BJ (cell line): Measurements from ENCODE around the gene FAM13C. TPM values are rescaled to one million over a fixed set of nuclear protein-coding genes. Genes with fewer than 3 reads are reported as not detected.

Experiments used
- CTCF ChIA-PET: fragments of 350-600 bp; formaldehyde crosslinking; extraction: SDS; loops from one replicate; lab custom pipeline; 2021; ENCODE audit warnings: antibody characterized with exemption, inconsistent platforms; lab: Yijun Ruan, JAX
- POLR2A ChIA-PET: fragments of 300-600 bp; sonication (Branson Sonifier 250); formaldehyde crosslinking; extraction: SDS; loops from one replicate; lab custom pipeline; 2021; ENCODE audit warnings: antibody characterized with exemption; lab: Charles Lee
- DNase-seq: peaks from one replicate; pipeline ENCODE4 v3.0.0-alpha.2; 2011; ENCODE audit warnings: low read depth
- H3K27me3 ChIP-seq: 2 replicates; pipeline ENCODE4 v1.6.0; 2011; ENCODE audit warnings: low read length; ENCODE audit not compliant: control insufficient read depth, insufficient read depth
- H3K36me3 ChIP-seq: 2 replicates; pipeline ENCODE4 v1.5.1; 2011; ENCODE audit warnings: low read length; ENCODE audit not compliant: control insufficient read depth, insufficient read depth
- H3K4me3 ChIP-seq: 2 replicates; pipeline ENCODE4 v1.5.1; 2011; ENCODE audit warnings: low read depth, mild to moderate bottlenecking, control low read depth, low read length
- polyA plus RNA-seq: library from polyadenylated mRNA; depleted of rRNA; stranded (reverse); fragments of >200 nt; gene quantifications from 2 replicates; pipeline ENCODE4 v1.2.3, GENCODE V29; 2011
- TF ChIP-seq, protein P1 (sequence below): IDR thresholded peaks from 2 replicates; pipeline ENCODE4 v1.5.1; 2011; ENCODE audit warnings: low read depth, mild to moderate bottlenecking, control low read depth, inconsistent platforms, low read length, moderate library complexity; ENCODE audit not compliant: insufficient read depth

Gene FAM13C
- polyA plus RNA-seq, 1 experiment: not detected

DNA sequence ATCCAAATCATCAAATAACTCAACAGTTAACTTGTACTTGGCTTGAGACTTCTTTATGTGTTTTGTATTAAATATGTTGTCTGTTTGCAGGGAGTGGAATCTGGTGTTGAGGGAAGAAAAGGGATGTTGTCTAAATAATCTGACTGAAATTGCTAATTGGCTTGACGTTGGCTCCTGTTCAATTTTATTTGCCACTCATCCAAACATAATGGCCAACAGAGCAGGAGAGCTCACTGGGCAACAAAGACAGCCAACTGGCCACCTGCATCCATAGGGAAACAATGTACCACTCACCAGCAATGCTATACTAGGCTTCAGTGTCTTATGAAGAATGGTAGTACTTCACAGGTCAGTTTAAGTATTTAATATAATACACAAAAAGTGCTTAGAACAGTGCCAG lies 80.5 kb downstream of the FAM13C start:
- H3K36me3 ChIP-seq: no peaks in the 10 kb centered on the region
- no peaks in the 10 kb centered on the region for H3K27me3 ChIP-seq
- DNase-seq: no peak
- H3K4me3 ChIP-seq: no peak overlapping the region
- CTCF ChIA-PET: no interaction called here
- TF ChIP-seq, protein P1, sequence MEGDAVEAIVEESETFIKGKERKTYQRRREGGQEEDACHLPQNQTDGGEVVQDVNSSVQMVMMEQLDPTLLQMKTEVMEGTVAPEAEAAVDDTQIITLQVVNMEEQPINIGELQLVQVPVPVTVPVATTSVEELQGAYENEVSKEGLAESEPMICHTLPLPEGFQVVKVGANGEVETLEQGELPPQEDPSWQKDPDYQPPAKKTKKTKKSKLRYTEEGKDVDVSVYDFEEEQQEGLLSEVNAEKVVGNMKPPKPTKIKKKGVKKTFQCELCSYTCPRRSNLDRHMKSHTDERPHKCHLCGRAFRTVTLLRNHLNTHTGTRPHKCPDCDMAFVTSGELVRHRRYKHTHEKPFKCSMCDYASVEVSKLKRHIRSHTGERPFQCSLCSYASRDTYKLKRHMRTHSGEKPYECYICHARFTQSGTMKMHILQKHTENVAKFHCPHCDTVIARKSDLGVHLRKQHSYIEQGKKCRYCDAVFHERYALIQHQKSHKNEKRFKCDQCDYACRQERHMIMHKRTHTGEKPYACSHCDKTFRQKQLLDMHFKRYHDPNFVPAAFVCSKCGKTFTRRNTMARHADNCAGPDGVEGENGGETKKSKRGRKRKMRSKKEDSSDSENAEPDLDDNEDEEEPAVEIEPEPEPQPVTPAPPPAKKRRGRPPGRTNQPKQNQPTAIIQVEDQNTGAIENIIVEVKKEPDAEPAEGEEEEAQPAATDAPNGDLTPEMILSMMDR: no peak
- POLR2A ChIA-PET: no interaction called here

DNA sequence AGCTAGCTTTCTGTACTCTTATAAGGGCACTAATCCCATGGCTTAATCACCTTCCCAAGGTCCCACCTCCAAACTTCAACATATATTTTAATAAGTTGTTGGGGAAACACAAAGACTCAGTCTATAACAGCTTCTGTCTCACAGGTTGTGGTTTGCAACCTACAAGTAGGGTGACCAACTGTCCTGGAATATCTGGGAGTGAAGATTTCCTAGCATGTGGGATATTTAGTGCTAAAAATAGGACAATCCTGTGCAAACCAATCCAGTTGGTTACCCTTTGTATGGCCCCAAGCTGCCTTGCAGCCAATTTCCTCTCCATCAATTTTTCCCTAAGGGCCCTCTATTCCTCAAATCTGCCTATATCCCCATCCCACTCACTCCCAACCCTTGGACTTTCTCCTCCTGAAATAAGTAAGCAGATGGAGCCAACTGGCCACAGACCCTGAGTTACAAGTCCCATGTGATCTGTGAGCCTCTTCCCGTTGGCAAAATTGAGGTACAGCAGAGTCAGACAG lies 82.3 kb downstream of the FAM13C start:
- TF ChIP-seq, protein P1: no peak
- ChIA-PET POLR2A (no interaction called here), CTCF (no interaction called here)
- H3K27me3 ChIP-seq: no peaks in the 10 kb centered on the region
- DNase-seq: no peak
- H3K36me3 ChIP-seq: no peaks in the 10 kb centered on the region
- H3K4me3 ChIP-seq: no peak overlapping the region

DNA sequence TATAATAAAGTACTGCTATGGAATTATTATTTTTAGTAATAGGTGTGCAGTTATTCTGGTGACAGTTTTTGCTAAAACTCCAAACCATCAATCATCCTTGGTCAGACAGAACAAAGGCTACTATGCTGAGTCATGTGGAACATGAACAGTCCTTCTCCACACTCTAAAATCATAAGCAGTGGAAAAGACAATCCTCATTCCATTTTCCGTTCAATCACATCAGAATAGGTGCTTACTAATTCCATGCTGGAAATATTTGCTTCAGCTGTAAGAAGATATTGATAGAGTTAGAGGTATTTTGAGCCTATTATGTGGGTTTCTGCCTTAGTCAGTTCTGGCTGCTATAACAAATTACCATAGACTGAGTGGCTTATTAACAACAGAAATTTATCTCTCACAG lies 82.9 kb downstream of the FAM13C start:
- TF ChIP-seq, protein P1: no peak
- no peak overlapping the region for H3K4me3 ChIP-seq
- H3K27me3 ChIP-seq: no peaks in the 10 kb centered on the region
- H3K36me3 ChIP-seq: no peaks in the 10 kb centered on the region
- ChIA-PET CTCF (no interaction called here), POLR2A (no interaction called here)
- DNase-seq: no peak

DNA sequence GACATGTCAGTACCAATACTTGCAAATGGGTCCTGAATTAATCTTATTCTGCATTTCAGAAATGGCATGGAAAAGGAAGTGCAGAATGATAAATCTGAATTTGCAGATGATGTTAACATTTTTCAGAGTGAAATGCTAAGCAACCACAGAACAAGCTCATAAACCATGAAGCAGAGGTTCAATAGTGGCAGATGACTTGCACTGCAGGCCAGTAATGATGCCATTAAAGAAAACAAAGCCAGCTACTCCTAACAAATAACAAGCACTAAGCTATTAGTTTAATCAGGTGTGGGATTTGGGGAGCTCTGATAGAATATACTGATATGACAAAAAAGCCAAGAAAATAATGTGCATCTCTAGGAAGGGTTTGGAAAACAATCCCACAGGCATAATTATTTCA lies 85.4 kb downstream of the FAM13C start:
- TF ChIP-seq, protein P1: no peak
- Histone ChIP-seq H3K4me3 (no peak overlapping the region), H3K27me3 (no peaks in the 10 kb centered on the region), H3K36me3 (no peaks in the 10 kb centered on the region)
- DNase-seq: no peak
- ChIA-PET POLR2A (no interaction called here), CTCF (no interaction called here)

DNA sequence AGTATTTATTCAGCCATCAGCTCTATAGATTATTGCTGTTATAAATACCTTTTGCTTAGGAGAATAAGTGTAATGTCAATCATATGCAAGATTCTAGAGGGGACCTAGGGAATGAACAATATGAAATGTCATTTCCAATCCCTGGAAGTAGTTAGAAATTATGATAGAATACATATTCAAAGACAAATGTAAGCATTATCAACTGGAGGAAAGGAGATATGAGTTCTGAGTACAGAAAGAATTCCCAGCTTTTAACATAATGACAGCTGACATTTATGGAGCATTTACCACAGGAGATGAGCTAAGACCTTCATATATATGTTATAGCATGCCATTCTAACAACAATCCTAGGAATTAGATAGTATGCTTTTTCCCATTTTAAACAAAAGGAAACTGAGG lies 86.2 kb downstream of the FAM13C start:
- no peak for DNase-seq
- CTCF ChIA-PET: no interaction called here

More for the DNA sequence above, 86.2 kb downstream of the FAM13C start:
- TF ChIP-seq, protein P1: no peak
- POLR2A ChIA-PET: no interaction called here
- no peak overlapping the region for H3K4me3 ChIP-seq
- H3K27me3 ChIP-seq: no peaks in the 10 kb centered on the region
- H3K36me3 ChIP-seq: no peaks in the 10 kb centered on the region
